SIG-M5 treated with dmso at 0.1 percent for 504 hours (cell line): ENCODE measurements around the gene NUP210L.
"Not testable (repeated sequence)": the region's sequence is repeated elsewhere in the genome, so short reads cannot be mapped to it uniquely, and the experiment has no call there.

ENCODE experiments used
- DNase-seq: peaks from one replicate; lab custom pipeline; 2025; ENCODE audit not compliant: unreplicated experiment; lab: John Stamatoyannopoulos, UW

Gene NUP210L

GRCh38 chr1:154100141-154100540 is 54.7 kb downstream of the NUP210L start:
- DNase-seq, result not testable (repeated sequence)

GRCh38 chr1:154097873-154098272 is 57.0 kb downstream of the NUP210L start:
- no peak for DNase-seq

GRCh38 chr1:154095456-154096060 is 59.3 kb downstream of the NUP210L start:
- peak; percentile 10 for DNase-seq

DNA sequence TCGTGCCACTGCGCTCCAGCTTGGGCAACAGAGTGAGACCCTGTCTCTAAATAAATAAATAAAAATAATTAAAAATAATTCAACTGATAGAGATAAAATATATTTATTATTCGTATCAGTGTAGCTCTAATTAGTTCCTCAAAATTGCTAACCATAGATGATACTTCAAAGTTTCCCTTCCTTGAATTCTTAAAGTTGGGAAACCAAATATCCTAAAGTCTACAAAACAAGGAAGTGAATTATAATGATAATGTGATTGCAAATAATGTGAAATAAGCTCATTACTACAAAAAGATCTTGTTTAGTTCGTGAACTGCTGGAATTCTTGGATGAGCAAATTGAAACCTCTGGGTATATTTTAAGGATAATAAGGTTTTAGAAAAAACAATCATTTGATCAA is 60.5 kb downstream of the NUP210L start:
- no peak for DNase-seq

DNA sequence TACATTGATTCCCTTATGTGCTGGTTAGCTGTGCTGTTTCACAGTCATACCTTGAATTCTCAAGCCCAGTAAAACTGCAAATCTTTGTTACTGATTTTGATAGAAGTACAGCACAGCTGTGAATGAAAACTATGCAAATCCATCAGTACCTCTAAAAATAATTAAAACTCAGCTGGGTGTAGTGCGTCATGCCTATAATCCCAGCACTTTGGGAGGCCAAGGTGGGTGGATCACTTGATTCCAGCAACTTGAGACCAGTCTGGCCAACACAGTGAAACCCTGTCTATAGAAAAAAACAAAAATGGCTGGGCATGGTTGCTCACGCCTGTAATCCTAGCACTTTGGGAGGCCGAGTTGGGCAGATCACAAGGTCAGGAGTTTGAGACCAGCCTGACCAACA is 61.2 kb downstream of the NUP210L start:
- DNase-seq, result no peak

GRCh38 chr1:154091706-154092105 is 63.2 kb downstream of the NUP210L start:
- no peak for DNase-seq

DNA sequence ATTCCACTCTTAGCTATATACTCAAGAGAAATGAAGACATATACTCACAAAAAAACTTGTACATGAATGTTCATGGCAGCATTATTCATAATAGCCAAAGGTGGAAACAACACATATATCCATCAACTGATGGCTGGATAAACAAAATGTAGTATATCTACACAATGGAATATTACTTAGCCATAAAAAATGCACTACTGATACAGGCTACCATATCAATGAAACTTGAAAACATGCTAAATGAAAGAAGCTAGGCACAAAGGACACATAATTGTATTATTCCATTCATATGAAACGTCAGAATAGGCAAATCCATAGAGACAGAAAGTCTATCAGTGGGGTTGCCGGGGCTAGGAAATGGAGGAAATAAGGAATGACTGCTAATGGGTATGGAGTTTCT is 67.3 kb downstream of the NUP210L start:
- DNase-seq, result no peak

DNA sequence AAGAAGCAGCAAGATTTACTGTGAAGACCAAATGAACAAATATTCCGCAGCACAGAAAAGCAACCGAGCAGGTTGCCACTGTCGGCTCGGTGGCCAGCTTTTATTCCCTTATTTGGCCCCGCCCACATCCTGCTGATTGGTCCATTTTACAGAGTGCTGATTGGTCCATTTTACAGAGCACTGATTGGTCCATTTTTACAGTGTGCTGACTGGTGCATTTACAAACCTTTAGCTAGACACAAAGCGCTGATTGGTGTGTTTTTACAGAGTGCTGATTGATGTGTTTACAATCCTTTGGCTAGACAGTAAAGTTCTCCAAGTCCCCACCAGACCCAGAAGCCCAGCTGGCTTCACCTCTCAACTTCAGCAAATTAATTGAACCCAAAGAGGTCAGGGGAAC is 71.8 kb downstream of the NUP210L start:
- not testable (repeated sequence) for DNase-seq

- DNase-seq, result no peak
Observed at GRCh38 chr1:154081386-154082126, 73.3 kb downstream of the NUP210L start.

DNA sequence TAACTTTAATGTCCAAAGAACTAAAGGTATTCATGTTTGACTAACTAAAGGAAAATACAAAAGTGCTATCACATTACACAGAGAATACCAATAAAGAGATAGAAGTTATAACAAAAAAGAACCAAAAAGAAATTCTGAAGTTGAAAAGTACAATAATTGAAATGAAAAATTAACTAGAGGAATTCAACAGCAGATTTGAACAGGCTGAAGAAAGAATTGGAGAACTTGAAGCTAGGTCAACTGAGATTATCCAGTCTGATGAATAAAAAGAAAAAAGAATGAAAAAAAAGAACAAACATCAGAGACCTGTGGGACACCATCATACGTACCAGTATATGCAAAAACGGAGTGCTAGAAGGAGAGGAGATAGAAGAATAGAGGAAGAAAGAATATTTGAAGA is 78.5 kb downstream of the NUP210L start:
- no peak for DNase-seq

DNA sequence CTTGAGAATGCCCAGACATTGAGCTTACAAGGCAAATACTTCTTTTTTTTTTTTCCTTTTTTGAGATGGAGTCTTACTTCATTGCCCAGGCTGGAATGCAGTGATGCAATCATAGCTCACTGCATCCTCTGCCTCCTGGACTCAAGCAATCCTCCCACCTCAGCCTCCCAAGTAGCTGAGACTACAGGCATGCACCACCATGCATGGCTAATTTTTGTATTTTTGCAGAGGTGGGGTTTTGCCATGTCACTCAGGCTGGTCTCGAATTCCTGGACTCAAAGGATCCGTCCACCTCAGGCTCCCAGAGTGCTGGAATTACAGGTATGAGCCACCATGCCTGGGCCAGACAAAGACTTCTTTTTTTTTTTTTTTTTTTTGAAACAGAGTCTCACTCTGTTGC is 79.1 kb downstream of the NUP210L start:
- DNase-seq, result no peak

DNA sequence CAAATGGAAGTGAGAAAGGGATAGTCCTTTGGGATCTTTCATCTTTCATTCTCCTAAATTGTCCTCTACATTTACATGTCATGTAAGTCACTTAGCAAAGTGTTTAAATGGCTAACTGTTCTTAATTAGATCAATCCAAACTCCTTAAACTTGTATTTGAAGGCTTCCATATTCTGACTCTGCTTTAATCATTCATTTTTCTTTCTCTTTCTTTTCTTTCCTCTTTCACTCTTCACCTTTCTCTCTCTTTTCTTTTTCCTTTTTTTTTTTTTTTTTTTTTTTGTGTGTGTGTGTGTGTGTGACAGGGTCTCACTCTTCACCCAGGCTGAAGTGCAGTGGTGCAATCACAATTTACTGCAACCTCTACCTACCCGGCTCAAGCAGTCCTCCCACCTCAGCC is 92.6 kb downstream of the NUP210L start:
- DNase-seq, result no peak

DNA sequence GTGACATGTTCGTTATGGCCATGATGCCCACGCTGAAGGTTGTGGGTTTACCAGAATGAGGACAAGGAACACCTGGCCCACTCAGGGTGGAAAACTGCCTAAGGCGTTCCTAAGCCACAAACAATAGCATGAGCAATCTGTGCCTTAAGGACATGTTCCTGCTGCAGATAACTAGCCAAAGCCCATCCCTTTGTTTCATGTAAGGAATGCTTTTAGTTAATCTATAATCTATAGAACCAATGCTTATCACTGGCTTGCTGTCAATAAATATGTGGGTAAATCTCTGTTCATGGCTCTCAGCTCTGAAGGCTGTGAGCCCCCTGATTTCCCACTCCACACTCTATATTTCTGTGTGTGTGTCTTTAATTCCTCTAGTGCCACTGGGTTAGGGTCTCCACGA is 107.4 kb downstream of the NUP210L start:
- not testable (repeated sequence) for DNase-seq

DNA sequence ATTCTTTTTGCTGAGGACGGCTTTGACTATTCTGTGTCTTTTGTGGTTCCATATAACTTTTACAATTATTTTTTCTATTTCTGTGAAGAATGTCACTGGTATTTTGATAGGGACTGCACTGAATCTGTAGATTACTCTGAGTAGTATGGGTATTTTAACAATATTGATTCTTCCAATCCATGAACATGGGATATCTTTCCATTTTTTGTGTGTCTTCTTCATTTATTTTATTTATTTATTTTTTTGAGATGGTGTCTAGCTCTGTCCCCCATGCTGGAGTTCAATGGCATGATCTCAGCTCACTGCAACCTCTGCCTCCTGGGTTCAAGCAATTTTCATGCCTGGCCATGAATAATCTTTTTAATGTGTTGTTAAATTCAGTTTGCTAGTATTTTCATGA is 121.2 kb downstream of the NUP210L start:
- not testable (repeated sequence) for DNase-seq

DNA sequence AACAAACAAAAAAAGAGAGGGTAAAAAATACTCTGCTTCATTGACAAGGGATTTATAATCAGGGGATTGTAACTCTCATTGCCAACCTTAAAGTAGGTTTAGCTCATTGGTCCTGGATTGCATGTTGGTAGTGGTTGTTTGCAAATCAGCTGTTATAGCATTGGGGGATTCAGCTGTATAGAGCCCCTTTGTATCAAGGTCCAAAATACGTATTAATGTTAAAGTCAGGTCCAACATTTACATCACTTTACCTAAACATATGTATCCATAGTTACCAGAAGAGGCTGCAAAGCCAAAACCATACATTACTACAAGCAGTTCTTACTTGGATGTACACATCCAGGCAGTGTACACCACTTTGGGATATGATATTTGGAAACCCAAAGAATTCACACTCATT is 134.9 kb downstream of the NUP210L start:
- no peak for DNase-seq

DNA sequence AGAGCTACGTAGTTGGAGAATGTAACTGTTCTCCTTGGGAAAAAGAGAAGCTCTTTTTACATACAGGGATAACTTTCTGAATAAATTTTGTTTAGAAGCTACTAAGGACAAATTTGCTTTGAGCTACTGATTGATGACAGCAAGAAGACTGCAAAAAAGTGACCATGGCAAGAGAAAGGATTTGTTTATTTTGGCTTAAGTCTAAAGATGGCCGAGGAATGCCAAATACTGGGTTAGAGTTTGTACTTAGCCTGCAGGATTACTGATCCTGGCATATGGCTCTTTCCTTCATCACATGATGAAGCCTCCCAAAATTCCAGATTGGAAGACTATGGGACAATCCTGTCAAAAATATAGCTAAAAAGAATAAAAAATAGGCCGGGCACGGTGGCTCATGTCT is 135.6 kb downstream of the NUP210L start:
- DNase-seq, result no peak

GRCh38 chr1:154014154-154014907 is 140.5 kb downstream of the NUP210L start:
- peak; percentile 76 for DNase-seq

DNA sequence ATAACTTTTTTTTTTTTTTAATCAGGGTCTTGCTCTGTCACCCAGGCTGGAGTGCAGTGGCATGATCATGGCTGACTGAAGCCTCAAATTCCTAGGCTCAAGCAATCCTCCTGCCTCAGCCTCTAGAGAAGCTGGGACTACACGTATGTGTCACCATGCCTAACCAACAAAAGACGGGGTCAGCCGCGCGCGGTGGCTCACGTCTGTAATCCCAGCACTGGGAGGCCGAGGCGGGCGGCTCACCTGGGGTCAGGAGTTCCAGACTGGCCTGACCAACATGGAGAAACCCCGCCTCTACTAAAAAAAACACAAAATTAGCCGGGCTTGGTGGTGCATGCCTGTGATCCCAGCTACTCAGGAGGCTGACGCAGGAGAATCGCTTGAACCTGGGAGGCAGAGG is 142.3 kb downstream of the NUP210L start:
- DNase-seq, result not testable (repeated sequence)

GRCh38 chr1:154012129-154012528 is 142.7 kb downstream of the NUP210L start:
- no peak for DNase-seq

GRCh38 chr1:154006136-154006535 is 148.7 kb downstream of the NUP210L start:
- DNase-seq, result no peak

DNA sequence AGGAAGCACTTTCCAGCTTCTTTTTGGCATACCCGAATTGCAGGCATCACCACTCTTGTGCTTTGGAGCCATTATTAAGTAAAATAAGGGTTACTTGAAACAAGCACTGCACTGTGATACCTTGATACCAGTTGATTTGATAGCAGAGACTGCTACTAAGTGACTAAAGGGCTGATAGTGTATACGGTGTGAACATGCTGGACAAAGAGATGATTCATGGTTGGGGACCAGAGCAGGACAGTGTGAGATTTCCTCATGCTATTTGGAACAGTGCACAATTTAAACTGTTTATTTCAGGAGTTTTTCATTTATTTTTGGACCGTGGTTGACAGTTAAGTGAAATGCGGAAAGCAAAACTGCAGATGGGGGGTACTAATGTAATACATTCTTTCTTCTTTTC is 154.5 kb downstream of the NUP210L start:
- DNase-seq, result no peak

GRCh38 chr1:153996882-153997281 is 158.0 kb downstream of the NUP210L start:
- DNase-seq, result not testable (repeated sequence)
